Amniotic epithelial cell (primary cell): ENCODE data around the gene TTF2.

Source experiments
- DNase-seq: peaks from one replicate; pipeline ENCODE4 v3.0.0-alpha.2; 2010; ENCODE audit warnings: low read depth

TTF2 gene

DNA sequence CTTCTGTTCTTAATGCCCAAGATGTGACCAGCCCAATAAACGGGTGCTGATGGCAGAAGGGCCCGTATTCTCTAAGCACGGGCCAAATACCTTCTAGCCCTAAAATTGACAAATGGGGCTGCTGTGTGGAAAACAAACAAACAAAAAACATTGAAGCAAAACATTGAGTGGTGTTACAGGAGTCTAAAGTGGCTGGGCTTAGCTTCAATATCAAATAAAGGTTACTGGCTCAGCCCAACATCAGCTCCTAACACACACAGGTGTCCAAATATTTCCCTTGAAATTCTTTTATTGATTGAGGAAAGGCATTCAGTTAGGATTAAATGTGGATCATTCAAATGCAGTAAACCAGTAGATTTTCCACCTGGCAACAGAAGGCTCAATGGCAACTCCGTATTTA is 13.3 kb upstream of the TTF2 start:
- DNase-seq: no peak

DNA sequence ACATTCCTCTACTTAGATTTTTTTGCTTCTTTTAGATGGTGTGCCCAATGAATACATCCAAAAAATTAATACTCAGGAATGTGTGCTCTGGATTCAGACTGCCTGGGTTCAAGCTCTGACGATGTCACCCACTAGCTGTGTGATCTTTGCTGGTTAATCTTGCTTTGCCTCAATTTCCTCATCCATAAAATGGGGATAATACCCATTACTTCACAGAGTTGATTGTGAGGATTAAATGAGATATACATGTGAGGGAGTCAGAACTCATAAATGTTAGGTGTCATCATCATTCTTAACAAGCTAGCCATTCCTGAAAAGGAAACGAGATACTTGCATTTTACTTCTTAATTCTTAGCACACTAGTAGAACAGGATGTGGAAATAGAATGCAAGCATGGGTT is 12.9 kb upstream of the TTF2 start:
- DNase-seq: no peak

DNA sequence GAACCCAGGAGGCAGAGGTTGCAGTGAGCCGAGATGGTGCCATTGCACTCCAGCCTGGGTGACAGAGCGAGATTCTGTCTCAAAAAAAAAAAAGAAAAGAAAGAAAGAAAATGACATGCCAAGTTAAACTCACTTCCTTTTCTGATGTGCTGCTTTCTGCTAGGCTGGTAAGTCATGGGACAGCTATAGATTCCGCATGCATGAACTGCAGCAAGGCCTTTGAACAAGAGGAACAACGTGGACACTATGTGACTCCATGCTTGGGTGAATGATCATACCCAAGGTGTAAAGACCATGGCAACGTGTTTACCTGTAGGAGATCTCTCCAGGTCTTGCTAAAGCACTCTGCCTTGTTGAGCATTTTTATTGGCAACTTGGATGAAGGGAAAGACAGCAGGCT is 10.3 kb upstream of the TTF2 start:
- DNase-seq: no peak

DNA sequence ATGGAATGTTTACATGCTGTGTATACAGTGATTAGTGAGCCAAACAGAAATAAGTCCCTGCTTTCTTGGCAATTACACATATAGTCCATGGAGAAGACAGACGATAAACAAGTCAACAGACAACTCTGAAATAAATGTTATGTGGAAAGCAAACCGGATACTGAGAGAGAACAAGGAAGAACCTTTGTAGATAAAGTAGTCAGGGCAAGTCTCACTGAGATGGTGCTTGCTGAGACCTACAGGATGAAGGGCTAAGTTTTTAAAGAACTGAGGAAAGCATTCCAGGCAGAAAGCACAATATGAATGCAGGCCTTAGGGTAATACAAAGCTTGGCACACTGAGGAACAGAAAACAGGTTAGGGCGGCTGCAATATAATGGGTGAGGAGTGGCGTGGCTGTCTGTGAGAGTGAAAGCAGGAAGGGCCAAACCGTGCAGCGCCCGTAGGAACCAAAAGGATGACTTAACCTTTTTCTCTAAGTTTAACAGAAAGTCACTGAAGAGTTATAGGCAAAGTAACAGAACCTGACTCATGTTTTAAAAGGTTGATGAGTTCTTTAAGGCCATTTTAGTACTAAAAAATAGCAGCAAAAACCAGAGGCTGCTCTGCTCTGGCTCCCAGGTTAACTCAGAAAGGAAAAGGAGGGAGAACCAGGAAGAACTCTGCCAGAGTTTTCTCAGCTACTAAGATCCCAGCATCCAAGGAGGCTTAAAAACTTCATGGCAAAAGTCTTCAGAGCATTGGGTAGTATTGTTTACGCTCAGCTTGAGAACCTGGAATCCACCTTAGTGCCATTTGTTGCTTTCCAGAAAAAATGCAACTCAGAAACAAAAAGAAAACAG is 8.7 kb upstream of the TTF2 start:
- DNase-seq: peak; percentile 1

DNA sequence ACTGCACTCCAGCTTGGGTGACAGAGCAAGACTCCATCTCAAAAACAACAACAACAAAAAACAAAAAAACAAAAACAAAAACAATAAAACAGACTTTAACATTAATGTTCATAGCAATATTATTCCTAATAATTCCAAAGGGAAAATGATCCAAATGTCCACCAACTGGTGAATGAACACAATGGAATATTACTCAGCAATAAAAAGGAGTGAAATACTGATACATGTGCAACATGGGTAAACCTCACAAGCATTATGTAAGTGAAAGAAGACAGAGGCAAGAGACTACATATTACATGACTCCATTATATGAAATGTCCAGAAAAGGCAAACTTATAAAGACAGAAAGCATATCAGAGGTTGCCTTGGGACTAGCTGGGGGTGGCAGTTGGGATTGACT is 6.1 kb upstream of the TTF2 start:
- no peak for DNase-seq

DNA sequence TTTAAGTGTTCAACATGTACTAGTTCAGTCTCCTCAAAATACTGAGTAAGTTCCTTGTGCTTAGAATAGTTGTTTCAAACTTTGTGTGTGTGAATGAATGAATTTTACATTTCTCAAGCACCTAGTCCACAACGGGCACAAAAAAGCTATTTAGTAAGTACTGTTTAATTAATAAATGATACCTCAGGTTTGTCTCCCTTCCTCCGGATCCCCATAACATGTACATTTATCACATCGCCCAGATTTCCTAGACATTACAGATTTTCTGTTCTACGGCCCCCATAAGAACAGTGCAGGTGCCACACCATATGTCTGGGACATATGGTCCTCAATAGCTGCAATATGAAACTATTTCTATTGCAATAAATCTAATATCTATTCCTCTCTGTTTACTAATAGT is 1.3 kb upstream of the TTF2 start:
- no peak for DNase-seq

DNA sequence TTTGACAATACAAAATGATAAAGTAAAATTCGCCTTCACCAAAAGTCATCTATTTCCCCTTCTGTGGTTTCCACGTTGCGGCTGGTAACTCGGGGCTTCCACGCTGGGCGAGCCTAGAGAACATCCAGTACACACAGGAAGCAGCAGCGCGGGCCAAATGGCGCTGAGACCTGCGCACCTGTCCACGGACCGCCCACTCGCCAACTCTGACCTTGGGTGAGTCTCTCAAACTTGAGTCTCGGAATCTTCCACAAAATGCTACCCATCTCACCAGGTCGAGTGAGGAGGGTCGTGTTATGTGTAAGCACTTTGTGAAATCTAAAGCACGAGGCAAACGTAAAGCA is 820 bp upstream of the TTF2 start:
- no peak for DNase-seq

DNA sequence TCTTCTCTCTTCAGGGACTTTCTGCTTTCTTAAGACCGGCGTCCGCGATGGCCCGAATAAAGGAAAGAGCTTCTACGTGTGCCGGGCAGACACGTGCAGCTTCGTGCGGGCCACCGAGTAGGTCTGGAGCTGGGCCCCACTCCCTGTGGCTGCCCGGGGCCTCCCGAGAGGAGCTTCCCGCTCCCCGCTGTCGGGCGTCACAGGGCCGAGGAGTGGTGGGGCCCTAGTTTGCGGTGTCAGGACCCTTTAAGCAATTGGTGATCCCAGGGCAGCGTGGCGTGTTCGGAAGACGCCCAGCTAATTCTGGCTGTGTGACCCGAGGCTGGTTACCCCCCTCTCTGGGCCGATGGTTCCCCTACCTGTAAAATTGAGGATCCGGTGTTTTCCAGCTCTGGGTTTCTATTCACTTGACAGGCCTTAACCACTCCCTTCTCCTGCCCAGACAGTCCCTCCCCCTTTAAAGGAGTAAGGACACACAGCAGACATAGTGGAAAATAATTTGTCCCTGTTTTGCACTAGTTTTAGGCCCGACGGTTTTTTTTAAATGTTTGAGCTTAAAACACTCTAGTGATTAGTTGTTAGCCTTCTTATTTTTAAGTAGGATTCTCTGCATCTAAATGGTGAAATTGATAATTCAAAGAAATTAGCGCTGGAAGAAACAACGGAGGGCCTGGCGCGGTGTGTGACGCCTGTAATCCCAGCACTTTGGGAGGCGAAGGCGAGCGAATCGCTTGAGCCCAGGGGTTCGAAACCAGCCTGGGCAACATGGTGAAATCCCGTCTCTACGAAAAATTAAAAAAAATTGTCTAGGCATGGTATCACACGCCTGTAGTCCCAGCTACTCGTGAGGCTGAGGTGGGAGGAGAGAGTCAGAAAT is 553 bp downstream of the TTF2 start:
- DNase-seq: peak; percentile 47

DNA sequence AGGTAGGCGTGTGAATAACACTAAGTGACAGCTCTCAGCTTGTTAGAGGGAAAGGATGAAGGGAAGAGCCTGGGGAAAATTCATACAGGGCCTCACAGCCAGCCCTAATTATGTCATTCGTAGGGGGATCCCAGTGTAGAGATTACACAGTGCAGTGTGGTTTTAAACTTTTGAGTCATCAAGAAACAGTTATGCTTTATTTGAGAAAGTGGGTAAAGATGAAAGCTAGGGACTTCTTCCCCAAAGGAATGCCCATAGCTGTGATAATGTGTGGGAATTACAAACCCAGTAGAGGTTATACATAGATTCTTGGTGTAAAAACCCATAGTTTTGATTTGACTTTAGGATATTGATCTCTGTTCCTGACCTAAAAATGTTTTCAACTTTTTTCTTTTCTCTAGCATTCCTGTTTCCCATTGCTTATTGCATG is 1.9 kb downstream of the TTF2 start:
- peak; percentile 89 for DNase-seq

DNA sequence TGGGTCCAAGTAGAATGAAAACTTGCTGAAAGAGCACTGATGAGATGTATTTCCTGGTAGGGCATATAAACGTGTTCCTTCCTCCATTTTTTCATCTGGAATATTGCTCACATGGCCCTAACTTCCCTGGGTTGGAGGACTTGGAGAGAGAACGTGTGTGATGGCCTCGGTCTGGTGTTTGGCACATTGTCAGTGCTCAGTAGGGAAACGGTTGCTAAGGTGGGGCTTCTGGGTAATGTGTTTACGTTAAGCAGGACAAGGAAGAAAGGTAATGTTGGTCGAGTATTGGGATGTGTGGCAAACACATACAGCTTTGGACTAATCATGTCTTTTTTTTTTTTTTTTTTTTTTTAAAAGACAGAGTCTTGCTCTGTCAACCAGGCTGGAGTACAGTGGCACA is 6.2 kb downstream of the TTF2 start:
- DNase-seq: no peak

DNA sequence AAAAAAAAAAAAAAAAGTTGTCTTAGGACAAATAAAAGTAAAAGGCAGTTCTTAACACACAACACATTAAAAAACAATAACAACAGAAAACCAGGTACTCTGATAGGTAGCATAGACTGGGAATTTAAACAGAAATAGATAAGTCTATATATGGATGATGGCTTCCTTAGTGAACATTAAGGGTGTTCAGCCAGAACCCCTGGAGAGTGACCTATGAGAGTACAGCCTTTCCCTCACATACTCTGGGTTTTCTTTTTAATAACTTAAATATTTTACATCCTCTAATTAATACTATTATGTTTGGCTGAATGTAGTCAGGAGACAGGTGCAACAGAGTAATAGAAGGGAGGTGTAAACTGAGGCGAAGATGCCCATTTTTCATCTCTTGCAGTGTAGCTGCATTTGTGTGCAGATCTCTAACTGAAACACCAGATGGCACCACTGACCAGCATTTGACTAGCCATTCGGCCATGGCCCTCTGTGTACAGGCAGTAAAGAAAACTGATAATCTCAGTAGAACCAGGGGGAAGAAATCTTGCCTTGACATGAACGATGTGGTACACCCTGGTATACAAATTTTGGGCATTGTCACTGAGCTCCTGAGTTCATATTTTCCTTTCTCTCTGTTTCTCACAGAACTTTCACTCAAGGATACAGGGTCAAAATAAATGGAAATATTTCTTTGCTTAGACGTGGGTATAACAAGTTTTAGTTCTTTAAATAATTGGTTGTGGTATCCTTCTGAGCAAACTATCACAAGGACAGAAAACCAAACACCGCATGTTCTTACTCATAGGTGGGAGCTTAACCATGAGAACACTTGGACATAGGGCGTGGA is 7.6 kb downstream of the TTF2 start:
- DNase-seq: peak; percentile 59

DNA sequence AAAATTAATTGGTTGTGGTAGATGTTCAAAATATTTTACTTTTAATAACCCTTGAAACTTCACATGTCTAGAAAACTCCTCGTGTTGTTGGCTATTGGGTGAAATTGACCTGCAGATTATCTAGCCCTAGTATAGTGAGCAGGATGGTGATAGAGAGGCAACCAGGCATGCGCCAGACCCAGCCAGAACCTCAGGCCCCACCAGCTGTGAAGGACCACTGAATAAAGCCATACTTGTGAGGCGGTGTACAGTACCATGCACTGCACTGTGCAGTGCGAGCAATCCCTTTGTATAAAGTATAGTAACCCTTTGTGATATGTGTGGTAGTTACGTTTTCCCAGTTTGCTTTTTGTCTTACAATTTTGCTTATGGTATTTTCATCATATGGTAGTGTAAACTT is 8.5 kb downstream of the TTF2 start:
- DNase-seq: no peak

DNA sequence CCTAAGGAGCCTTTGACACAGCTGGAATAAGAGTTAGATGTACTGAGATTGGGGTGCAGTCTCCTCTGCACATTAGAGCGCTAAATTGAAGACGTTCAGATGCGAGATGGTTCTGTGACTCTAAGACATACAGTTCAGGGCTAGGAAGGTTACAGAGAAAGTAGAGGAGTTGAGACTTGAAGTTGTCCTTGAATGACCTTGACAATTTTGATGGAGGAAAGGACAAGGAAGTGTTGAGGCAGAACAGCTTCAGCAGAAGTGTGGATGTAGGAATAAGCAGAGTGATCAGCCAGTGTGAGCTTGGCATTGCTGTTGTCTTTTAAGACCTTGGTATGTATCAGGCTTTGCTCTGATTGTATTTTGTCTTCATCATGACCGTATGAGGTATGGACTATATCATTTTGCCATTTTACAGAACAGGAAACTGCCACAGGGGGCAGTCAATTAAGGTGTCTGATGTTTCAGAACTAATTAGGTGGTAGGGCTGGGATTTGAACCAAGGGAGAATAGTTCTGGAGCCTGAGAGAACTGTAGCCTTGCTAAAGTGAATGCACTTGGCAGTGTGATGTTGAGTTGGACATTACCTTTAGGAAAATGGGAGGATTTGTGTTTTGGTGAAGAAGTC is 9.2 kb downstream of the TTF2 start:
- no peak for DNase-seq

DNA sequence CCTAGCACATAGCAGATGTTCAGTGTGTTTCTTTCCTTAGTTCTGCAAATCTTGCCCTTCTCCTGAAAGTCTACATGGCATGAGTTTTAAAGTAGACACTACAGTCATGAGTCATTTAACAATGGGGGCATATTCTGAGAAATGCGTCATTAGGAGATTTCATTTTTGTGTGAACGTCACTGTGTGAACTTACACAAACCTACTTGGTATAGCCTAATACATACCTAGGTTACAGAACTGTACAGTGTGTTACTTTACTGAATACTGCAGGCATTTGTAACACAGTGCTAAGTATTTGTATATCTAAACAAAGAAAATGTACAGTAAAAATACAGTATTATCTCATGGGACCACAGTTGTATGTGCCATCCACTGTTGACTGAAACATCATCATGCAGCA is 10.0 kb downstream of the TTF2 start:
- DNase-seq: peak; percentile 15

DNA sequence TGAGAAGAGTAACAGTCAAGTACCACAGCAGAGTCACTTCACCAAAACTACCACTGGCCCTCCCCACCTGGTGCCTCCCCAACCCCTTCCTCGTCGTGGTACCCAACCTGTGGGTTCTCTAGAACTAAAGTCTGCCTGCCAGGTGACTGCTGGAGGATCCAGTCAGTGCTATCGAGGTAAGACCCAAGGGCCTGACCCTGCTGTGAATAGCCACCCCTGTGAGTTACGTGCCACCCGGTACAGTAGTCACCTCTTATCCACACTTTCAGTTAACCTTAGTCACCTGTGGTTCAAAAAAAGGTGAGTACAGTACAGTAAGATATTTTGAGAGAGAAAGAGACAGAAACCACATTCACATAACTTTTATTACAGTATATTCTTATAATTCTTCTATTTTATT is 16.5 kb downstream of the TTF2 start:
- DNase-seq: no peak

DNA sequence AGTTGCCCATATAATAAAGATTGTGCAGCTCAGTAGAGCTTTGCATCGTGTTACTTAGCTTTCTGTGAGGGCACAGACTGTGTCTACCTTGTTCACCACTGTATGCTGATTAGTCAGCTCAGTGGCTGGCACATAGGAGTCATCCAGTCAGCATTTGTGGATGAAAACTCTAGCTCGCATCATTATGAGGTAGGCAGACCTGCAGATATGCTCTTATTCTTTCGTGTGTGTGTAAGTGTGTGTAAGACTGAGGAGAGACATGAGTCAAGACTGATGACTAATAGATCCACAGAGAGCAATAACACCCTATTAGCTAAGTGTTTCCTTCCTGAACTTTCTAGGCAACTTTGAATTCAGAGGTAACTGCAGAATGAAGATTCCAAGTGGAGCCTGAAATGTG is 17.1 kb downstream of the TTF2 start:
- DNase-seq: peak; percentile 92

DNA sequence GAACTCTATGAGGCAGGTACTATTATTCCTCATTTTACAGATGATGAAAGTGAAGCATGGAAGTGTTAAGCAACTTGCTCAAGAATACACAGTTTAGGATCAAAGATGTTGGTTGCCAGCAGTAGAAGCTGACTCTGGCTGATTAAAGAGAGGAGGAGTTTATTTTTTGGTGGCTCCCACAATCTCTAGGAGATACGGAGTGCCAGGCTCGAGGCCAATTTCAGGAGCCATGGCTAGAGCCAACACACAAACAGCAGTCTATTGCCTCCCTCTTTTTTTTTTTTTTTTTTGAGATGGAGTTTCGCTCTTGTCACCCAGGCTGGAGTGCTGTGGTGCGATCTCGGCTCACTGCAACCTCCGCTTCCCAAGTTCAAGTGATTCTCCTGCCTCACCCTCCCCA is 19.6 kb downstream of the TTF2 start:
- DNase-seq: no peak

DNA sequence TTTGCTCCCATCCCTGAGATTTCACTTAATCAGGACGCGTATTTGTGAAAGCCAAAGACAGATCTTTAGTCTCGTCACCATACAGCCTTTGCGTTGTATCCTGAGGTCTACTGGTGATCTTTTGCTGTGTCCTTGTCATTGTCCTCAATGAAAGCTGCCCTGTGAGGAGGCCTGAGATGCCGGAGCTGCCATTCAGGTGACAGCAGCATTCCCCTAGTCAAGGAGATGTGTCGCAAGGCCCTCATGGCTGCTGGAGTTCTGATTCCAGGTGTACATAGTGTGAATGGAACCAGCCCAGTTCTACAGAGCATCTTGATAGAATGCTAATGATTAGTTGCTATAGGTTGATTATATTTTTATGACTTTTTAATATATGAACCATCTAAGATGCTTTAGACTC is 24.1 kb downstream of the TTF2 start:
- no peak for DNase-seq

DNA sequence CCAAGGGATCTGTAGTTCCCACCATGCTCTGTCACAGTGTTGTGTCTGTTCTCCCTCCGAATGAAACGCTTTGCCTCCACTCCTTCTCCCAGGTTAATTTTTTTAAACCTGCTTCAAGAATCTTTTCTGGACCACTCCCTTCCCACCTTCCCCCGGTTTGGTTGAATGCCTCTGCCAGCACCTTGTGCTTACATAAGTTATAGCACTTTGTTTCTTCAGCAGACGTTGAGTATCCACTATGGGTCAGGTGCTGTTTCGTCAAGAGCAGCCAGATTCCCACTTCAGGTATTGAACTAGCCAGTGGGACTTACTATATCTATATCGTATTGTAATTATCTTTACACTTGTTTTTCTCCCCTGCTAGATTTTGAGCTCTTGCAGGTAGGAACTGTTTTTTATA is 27.6 kb downstream of the TTF2 start:
- no peak for DNase-seq

DNA sequence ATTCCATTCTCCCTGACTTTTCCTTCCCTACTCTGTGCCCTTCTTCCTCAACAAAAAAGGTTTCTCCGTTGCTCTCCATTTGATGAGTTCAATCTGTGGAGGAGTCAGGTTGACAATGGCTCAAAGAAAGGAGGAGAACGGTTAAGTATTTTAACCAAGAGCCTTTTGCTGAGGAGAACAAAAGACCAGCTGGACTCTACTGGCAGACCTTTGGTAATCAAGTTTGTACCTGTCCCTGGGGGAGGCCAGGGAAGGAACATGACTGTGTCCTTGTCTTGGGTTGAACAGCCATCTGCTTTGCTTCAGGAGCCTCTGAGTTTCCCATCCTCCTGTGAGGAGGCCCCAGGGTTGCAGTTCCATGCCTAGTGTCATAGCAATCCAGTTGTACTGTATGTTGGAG is 29.9 kb downstream of the TTF2 start:
- DNase-seq: no peak

DNA sequence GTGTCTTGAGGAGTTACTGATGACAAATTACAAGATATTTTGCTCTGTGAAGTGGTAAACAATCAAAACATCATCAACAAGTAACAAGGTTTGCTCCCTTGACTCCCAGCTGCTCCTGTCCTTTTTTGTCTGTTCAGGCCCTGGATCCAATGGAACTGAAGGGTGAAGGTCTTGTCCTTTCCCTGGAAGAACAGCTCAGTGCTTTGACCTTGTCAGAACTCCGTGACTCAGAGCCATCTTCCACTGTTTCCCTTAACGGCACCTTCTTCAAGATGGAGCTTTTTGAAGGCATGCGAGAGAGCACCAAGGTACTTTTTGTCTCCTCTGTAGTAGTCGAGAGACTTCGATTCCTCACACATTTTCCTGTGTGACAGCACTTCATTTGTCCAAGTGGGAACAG is 32.5 kb downstream of the TTF2 start:
- DNase-seq: no peak

DNA sequence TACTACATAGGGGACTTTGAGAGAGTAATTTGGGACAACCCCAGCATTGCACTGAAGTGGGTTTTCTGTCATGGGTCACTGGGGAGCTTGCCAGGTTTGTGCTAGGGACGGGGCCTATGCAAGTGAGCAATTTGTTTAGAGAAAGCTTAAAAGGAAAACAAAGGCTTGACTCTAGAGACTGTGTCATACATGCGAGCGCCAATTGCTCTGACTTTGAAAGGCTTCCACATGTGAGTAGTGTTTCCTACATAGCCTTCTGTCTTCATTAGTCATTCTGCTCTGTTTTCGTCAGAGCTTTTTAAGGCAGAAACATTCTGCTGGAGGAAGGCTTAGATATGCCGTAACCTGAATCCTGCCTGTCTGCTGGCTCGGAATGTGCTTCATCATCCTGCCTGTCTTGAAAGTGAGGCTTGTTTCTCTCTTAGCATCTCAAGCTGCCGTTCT is 33.0 kb downstream of the TTF2 start:
- DNase-seq: peak; percentile 98
